Stimulated activated naive B cell treated with anti-CD40 and anti-IgM and Interleukin-4, amounts not matched to agents 10 μg/mL and 1 μg/mL and 100 μg/mL, for 72 hours (primary cell): ENCODE results near the gene USP6NL.
A peak's percentile ranks its signal among the peaks of the same experiment; 100 is the strongest.

Experiments used
- ATAC-seq, 2 donors: fragments of 150-1000 bp; cut with Tn5 transposase; replicated peaks; 2 replicates each; pipeline ENCODE4 v1.10.0; 2021; ENCODE audit warnings: moderate library complexity in 1 of 2
- DNase-seq: peaks from one replicate; pipeline ENCODE4 v3.0.0; 2021
- H3K27ac Mint-ChIP-seq: one replicate; pipeline ENCODE4 v1.8.0; 2022; ENCODE audit warnings: mild to moderate bottlenecking, mixed read lengths
- H3K27me3 Mint-ChIP-seq, 2 donors: one replicate each; pipeline ENCODE4 v1.8.0; 2022; ENCODE audit warnings: mixed read lengths in 2 of 2
- H3K36me3 Mint-ChIP-seq, 2 donors: one replicate each; pipeline ENCODE4 v1.8.0; 2022; ENCODE audit warnings: mixed read lengths in 2 of 2, mild to moderate bottlenecking in 1 of 2
- H3K4me1 Mint-ChIP-seq, 2 donors: one replicate each; pipeline ENCODE4 v1.8.0; 2022; ENCODE audit warnings: mixed read lengths in 2 of 2, mild to moderate bottlenecking in 1 of 2
- H3K4me3 Mint-ChIP-seq, 2 donors: one replicate each; pipeline ENCODE4 v1.8.0; 2022; ENCODE audit warnings: mild to moderate bottlenecking in 2 of 2, mixed read lengths in 2 of 2, moderate library complexity in 1 of 2
- H3K9me3 Mint-ChIP-seq, 2 donors: one replicate each; pipeline ENCODE4 v1.8.0; 2022; ENCODE audit warnings: mixed read lengths in 2 of 2, mild to moderate bottlenecking in 1 of 2

The USP6NL gene

DNA sequence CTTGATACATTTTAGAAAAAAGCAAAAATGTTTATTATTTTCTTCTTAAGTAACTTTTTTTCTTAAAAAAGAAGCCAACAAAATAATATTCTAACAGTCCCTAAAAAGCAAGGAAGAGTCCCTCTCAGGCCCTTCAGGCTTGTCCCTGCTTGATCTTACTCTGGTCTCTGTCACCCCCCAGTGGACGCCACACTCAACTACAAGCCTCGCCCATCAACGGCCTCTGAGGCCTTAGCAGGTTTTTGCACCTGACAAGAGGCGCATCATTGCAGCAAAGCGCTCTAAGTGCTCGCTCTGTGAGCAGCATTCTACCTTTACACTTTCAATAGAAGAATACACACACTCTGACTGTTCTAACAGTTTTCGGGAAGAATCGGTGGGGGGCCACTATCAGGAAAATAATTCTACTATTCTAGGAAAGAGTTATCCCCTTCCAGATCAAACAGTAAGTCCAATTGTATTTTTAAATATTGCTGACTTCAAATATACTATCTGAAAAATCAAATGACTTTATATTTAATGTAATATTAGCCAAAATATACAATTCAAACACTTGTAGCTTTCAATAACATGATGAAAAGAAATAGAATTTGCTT lies 139.2 kb downstream of the USP6NL start:
- ATAC-seq (peak; percentile 84 to 87), DNase-seq (peak; percentile 41)
- Mint-ChIP-seq H3K4me3 (no peak overlapping the region), H3K27ac (no peak overlapping the region), H3K36me3 (peaks cover 6 to 36% of the 10 kb centered on the region in 2 donors), H3K27me3 (no peaks in the 10 kb centered on the region), H3K4me1 (peaks cover 10 to 15% of the 10 kb centered on the region in 2 donors), H3K9me3 (no peaks in the 10 kb centered on the region)

DNA sequence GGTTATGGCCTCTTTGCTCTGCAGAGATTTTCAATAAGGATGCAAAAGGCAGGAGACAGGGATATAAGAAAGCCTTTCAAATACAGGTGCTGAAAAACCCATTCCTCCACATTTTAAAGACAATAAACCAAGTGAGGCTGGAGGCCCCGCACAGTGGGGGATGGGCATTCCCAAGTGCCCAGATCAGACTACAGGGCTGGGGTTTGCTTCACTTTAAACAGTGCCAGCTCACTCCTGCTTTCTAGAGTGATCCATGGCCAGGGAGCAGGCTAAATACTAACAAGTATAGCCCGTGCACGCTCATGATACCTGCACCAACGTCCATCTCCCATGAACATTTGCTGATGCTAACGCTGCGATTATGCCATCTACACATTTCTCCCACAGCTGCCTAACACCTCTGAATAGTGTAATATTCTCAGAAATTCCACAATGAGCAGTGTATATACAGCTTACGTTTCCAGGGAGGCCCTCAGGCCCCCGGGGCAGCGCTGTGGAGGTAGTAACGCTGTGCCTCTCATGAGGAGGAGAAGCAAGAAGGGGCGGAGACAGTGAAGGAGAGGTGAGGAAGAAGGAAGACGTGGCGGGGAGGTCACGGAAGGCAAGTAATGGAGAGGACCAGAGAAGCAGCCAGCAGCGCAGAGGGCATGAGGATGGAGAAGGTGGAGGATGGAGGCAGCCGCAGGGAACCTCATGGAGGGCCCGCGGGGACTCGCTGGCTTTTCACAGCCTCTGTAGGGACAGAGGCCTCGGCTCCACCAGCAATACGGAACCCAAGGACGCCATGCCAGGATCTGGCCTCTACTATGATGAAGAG lies 141.7 kb downstream of the USP6NL start:
- peaks cover 14 to 22% of the 10 kb centered on the region in 2 donors for H3K4me1 Mint-ChIP-seq

DNA sequence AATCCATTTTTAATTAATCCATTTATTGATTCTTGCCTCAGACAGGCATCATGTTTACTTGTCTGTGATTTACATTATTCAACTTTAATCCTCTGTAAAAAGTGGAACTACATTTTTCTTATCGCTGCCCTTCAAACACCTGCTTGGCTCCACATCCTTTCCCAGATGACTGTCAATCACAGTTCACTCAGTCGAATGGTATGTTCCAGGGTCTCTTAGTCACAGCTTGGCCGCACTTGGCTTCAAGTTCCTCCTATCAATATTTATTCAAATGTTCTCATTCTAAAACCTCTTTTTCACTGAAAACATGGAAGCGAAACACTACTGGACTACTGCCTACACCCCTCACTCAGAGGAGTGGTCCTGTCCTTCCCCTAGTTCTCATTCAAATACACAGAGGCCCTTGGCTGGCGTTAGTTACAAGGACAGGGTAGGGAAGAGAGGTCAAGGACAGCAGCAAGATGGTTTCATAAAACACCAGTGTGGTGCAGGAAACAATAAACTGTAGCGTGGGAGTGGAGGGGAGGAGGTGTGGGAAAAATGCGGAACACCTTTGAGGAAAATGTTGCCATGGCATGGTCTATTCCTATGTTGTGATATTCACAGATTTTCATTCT lies 143.2 kb downstream of the USP6NL start:
- peaks cover 14 to 22% of the 10 kb centered on the region in 2 donors for H3K4me1 Mint-ChIP-seq
- DNase-seq, result no peak
- peaks cover 13 to 36% of the 10 kb centered on the region in 2 donors for H3K36me3 Mint-ChIP-seq
- no peak overlapping the region for H3K4me3 Mint-ChIP-seq
- ATAC-seq, result peak in 1 of 2 donors; percentile 33
- no peaks in the 10 kb centered on the region for H3K9me3 Mint-ChIP-seq
- peak overlapping the region; percentile 87 for H3K27ac Mint-ChIP-seq
- H3K27me3 Mint-ChIP-seq, result no peaks in the 10 kb centered on the region

More for the DNA sequence above, 141.7 kb downstream of the USP6NL start:
- H3K27ac Mint-ChIP-seq, result no peak overlapping the region
- DNase-seq (no peak), ATAC-seq (no peak)
- H3K4me3 Mint-ChIP-seq, result no peak overlapping the region
- H3K36me3 Mint-ChIP-seq, result peaks cover 6 to 31% of the 10 kb centered on the region in 2 donors
- no peaks in the 10 kb centered on the region for H3K27me3 Mint-ChIP-seq
- no peaks in the 10 kb centered on the region for H3K9me3 Mint-ChIP-seq

DNA sequence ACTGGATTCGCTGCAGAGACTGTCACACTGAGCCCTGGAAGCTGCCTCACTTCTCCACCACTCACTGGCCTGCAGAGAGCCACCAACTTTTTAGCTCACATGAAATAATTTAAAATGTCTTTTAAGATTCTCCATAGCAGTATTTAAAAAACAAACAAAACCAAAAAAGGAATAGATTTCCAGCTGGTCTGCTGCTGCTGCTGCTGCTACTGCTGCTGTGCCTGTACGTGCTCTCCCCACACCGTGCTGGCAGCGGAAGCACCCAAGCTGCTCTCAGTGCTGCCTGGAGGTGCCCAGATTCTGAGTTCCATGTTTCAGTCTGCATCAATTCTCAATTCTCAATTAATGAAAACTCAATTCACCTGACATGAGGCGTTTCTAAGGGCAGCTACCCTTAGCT lies 146.0 kb downstream of the USP6NL start:
- H3K27ac Mint-ChIP-seq, result no peak overlapping the region
- no peaks in the 10 kb centered on the region for H3K27me3 Mint-ChIP-seq
- H3K4me1 Mint-ChIP-seq, result peaks cover 12 to 16% of the 10 kb centered on the region in 2 donors
- H3K36me3 Mint-ChIP-seq, result peaks cover 19 to 36% of the 10 kb centered on the region in 2 donors
- H3K9me3 Mint-ChIP-seq, result no peaks in the 10 kb centered on the region
- ATAC-seq (no peak), DNase-seq (no peak)
- no peak overlapping the region for H3K4me3 Mint-ChIP-seq

DNA sequence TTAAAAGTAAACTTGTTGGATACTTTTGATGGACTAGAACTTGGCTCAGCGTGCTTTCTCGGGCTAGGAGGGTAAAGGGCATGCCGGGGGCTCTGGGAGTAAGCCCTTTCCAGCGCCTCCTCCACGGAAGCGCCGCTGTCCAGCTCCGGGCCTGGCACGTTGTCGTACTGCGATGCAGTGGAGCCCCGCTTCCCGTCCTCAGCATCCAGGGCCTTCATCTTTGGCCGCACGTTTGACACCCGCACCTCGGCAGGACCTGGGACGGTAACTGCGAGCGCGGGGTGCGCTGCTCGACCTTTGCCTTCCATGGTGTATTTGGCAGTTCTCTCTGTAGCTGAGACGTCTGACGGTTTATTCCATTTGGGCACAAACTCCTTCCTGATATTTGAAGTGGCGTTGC lies 148.3 kb downstream of the USP6NL start:
- H3K27ac Mint-ChIP-seq, result no peak overlapping the region
- H3K27me3 Mint-ChIP-seq, result no peaks in the 10 kb centered on the region
- no peak overlapping the region for H3K4me3 Mint-ChIP-seq
- peaks cover 5 to 20% of the 10 kb centered on the region in 2 donors for H3K4me1 Mint-ChIP-seq
- ATAC-seq (no peak), DNase-seq (no peak)
- peaks cover 19 to 39% of the 10 kb centered on the region in 2 donors for H3K36me3 Mint-ChIP-seq
- H3K9me3 Mint-ChIP-seq, result no peaks in the 10 kb centered on the region

DNA sequence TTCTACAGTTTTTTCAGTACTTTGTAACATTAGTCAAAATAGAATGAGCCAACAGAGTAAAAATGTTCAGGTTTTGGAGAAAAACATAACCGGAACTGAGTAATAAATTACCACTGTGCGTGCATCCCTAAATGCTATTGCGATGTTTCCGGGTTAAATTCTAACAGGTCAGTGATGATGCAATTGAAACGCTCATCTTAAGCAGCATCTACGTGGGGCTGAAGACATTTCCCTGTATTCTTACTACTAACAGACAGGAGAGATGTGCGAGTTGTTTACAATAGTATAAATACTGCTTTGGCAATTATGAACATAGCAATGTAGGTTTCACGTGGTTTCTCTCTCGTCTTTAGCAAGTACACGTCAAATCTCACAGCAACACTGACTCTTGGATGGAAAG lies 149.4 kb downstream of the USP6NL start:
- Mint-ChIP-seq H3K4me1 (peaks cover 6 to 22% of the 10 kb centered on the region in 2 donors), H3K27ac (no peak overlapping the region), H3K36me3 (peaks cover 26 to 42% of the 10 kb centered on the region in 2 donors), H3K4me3 (no peak overlapping the region), H3K27me3 (no peaks in the 10 kb centered on the region), H3K9me3 (no peaks in the 10 kb centered on the region)
- ATAC-seq (no peak), DNase-seq (no peak)

DNA sequence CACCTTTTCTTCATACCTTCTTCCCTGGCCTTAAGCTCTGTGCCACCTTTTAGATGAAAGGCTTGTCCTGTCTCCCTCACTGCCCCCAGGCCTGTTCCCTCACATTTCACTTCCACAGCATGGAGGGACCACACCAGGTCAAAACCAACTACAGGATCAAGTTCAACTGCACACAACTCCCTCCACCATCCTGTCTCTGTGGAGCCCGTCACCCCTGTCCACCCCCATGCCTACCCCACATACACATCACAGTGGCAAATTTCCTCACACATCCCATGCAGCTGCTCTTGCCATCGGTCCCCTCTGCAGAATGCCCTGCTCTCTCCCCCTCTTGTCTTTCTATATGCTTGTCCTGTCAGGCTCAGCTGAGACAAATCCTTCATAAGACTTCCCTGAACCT lies 154.1 kb downstream of the USP6NL start:
- H3K27me3 Mint-ChIP-seq, result no peaks in the 10 kb centered on the region
- no peak overlapping the region for H3K4me3 Mint-ChIP-seq
- peaks cover 6 to 22% of the 10 kb centered on the region in 2 donors for H3K4me1 Mint-ChIP-seq
- no peak for ATAC-seq
- DNase-seq, result no peak
- H3K9me3 Mint-ChIP-seq, result peaks cover 0 to 6% of the 10 kb centered on the region in 2 donors
- peaks cover 21 to 36% of the 10 kb centered on the region in 2 donors for H3K36me3 Mint-ChIP-seq
- peak overlapping the region; percentile 47 for H3K27ac Mint-ChIP-seq

DNA sequence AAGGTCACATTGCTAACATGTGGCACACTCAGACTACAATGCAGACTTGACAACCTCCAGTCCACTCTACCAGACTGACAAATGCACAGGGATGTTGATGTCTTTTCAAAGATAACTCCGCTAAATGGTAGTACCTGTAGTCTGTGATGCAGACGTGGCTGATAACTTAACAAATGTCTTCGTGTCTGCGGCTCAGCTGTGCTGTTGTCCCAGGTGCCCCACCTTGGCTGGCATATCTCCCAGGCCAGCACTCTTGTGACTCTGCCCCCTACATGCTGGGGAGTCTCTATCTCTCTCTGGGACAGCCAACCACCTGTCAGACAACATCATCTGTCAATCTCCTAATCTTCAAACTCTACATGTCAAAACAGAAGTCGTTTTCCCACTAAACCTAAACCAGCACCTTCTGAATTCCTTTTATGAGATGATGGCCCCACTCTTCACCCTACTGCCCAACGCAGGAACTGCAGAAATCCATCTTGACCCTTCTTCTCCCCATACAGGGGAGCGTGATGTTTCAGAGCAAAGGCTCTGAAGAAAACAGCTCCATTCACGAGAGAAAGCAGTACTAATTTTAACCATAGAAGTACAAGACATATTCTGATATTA lies 156.4 kb downstream of the USP6NL start:
- peaks cover 17 to 30% of the 10 kb centered on the region in 2 donors for H3K36me3 Mint-ChIP-seq
- no peak for DNase-seq
- peak in 1 of 2 donors; percentile 42 for ATAC-seq
- peaks cover 12 to 36% of the 10 kb centered on the region in 2 donors for H3K4me1 Mint-ChIP-seq
- no peaks in the 10 kb centered on the region for H3K27me3 Mint-ChIP-seq
- peak overlapping the region; percentile 4 for H3K27ac Mint-ChIP-seq
- H3K4me3 Mint-ChIP-seq, result no peak overlapping the region
- H3K9me3 Mint-ChIP-seq, result peaks cover 0 to 6% of the 10 kb centered on the region in 2 donors

DNA sequence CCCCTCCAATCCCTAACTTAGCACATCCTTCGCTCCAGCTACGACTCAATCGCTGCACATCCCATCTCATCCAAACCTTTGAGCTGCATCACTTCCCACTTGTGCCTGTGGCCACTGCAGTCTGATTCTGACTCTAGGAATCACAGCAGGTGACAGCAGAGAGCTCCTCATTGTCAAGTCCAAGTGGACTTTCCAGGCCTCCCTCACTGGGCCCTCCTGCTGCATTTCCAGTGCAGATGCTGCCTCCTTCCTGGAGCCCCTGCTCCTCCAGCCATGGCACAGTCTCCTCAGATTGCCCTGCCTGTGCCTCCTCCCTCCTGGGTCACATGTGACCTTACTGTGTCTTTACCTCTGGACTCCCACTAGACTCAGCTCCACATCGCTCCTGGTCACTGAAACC lies 157.3 kb downstream of the USP6NL start:
- Mint-ChIP-seq H3K36me3 (peaks cover 17 to 28% of the 10 kb centered on the region in 2 donors), H3K27ac (peak overlapping the region; percentile 21), H3K4me1 (peaks cover 18 to 40% of the 10 kb centered on the region in 2 donors), H3K4me3 (no peak overlapping the region), H3K9me3 (peaks cover 0 to 6% of the 10 kb centered on the region in 2 donors), H3K27me3 (no peaks in the 10 kb centered on the region)
- ATAC-seq (no peak), DNase-seq (no peak)

DNA sequence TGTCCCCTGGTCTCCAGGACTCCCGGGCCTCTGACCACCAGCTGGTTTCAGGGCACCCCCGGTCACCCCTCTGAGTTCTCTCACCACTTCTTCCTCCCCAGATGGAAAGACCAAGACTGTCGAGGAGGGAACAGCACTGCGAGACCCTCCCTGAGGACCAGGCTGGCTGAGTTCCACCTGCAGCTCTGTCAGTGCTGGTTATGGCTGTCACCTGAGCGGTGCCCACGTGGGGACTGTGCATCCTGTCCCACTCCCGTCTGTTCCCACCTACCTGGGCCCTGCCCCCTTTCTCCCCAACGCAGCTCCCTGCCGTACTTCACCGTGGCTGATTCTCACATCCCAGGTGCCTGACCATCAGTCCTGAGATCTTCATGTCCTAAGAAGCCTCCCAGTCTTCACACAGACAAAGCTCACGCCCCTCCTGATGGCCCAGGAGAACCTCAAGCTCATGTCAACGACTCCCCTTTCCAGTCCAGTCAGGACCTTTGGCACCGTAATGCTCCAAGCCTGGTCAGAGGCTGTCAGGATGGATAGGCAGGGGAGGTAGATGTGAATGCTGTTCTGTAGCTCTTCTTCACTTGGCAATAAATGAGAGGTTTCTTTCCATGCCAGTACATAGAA lies 159.7 kb downstream of the USP6NL start:
- H3K4me1 Mint-ChIP-seq, result peaks cover 34 to 49% of the 10 kb centered on the region in 2 donors
- no peak for DNase-seq
- peaks cover 0 to 6% of the 10 kb centered on the region in 2 donors for H3K9me3 Mint-ChIP-seq
- ATAC-seq, result no peak
- peak overlapping the region; percentile 52 for H3K27ac Mint-ChIP-seq
- no peak overlapping the region for H3K4me3 Mint-ChIP-seq
- H3K36me3 Mint-ChIP-seq, result peaks cover 10 to 14% of the 10 kb centered on the region in 2 donors
- H3K27me3 Mint-ChIP-seq, result no peaks in the 10 kb centered on the region

DNA sequence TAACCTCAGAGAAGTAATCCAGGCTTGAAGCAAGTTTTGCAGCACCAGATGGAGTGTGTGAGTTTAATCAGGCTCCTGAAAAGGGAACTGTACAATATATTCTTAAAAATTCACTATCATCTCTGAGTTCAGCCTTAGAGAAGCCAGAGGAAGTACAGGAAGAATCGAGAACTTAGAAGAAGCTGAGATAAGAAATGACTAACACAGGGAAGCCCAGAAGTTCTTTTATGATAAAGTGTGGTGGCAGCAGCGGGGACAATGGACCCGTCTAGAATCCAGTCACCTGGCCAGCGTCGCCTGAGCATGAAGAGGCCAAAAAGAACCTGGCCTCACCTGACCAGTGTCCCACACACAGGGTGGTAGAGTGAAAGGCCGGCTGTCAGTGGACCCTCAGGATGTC lies 161.0 kb downstream of the USP6NL start:
- H3K4me3 Mint-ChIP-seq, result peak overlapping the region in 1 of 2 donors; percentile 17
- peaks cover 10 to 14% of the 10 kb centered on the region in 2 donors for H3K36me3 Mint-ChIP-seq
- ATAC-seq, result peak; percentile 35 to 45
- DNase-seq, result no peak
- peaks cover 0 to 4% of the 10 kb centered on the region in 2 donors for H3K27me3 Mint-ChIP-seq
- peaks cover 0 to 6% of the 10 kb centered on the region in 2 donors for H3K9me3 Mint-ChIP-seq
- H3K4me1 Mint-ChIP-seq, result peaks cover 37 to 57% of the 10 kb centered on the region in 2 donors
- no peak overlapping the region for H3K27ac Mint-ChIP-seq

DNA sequence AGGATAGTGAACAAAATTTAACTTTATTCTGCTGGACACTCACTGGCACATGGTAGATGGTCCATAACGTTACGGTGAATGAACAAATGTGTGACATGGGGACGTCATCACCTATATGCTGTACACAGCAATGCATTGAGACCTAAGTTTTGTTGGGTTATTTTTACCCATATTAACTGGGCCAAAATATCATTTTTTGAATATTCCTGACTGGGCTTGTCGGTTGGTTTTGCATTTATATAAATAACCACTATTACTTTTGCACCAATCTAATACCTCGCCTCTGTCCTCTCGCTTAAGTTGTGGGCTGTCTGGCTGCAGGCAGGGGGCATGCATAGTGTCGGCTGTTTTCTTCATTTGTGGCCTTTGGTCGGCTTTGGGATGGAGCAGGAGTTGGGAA lies 161.7 kb downstream of the USP6NL start:
- Mint-ChIP-seq H3K36me3 (peaks cover 5 to 9% of the 10 kb centered on the region in 2 donors), H3K4me1 (peaks cover 33 to 57% of the 10 kb centered on the region in 2 donors), H3K9me3 (peaks cover 0 to 5% of the 10 kb centered on the region in 2 donors), H3K27me3 (peaks cover 0 to 4% of the 10 kb centered on the region in 2 donors), H3K4me3 (no peak overlapping the region), H3K27ac (no peak overlapping the region)
- DNase-seq (no peak), ATAC-seq (no peak)

DNA sequence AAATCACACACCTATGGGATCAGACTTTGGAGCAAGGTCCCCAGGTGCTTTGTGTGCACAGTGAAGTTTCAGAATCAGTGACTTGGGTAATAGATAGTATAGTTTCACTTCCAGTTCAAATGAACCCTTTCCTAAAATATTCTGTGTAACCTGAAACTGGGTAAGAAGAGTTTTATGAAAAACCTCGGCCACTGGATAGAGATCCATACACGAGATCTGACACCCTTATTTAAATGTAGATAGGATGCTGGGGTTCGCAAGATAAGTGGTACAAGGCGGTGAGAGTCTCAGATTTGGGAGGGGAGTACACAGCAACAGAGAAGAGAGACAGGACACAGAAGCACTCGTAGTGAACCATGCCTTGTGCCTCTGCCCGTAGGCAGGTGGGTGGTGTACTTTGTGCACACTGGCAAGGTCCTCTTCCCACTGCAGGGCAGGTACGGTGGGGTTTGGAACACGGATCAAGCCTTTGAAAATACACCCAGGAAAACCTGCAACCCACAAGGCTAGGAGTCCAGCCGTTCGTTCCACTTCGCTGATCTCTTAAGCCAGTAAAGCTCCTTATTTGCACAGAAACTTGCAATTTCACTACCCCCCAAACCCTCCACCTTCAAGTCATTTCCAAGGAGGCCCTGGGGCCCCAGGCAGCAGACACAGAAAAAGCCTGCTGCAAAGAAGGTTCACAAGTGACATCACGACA lies 162.8 kb downstream of the USP6NL start:
- DNase-seq (no peak), ATAC-seq (peak; percentile 78 to 86)
- H3K4me1 Mint-ChIP-seq, result peaks cover 33 to 53% of the 10 kb centered on the region in 2 donors
- H3K9me3 Mint-ChIP-seq, result no peaks in the 10 kb centered on the region
- peaks cover 0 to 3% of the 10 kb centered on the region in 2 donors for H3K36me3 Mint-ChIP-seq
- H3K27me3 Mint-ChIP-seq, result peaks cover 0 to 4% of the 10 kb centered on the region in 2 donors
- peak overlapping the region; percentile 57 to 82 for H3K4me3 Mint-ChIP-seq
- peak overlapping the region; percentile 88 for H3K27ac Mint-ChIP-seq
